ENCODE data around the gene NALCN. TPM values are rescaled to one million over a fixed set of nuclear protein-coding genes. Genes with fewer than 3 reads are reported as not detected.

The NALCN gene
- total RNA-seq, 1 donor from 2014 or later, result 0.83 TPM

DNA sequence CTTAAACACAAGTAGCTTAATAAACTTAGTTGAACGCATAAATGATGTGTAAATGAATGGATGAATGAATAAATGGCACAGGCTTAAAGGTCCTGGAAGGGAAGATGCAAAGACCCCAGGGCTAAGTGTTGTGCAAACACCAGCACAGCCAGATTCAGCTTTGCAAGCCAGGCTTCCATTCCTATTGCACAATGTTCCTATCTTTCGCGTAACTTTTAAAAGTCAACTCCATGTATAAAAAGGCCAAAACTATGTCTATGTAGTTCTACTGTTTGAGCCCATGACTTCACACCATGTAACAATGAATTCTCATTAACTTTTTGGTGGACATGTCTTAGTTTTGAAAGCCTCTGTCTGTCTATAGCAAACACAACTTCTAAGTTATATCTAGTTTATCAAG is 226.0 kb downstream of the NALCN start:
- H3K36me3 ChIP-seq, result no peaks in the 10 kb centered on the region
- H3K4me3 ChIP-seq, result no peak overlapping the region
- H3K27ac ChIP-seq, result no peak overlapping the region
- intact Hi-C loops (cut with DNase I), result no loop called here
- no peaks in the 10 kb centered on the region for H3K27me3 ChIP-seq (ENCODE audit: low read depth)
- no peaks in the 10 kb centered on the region for H3K4me1 ChIP-seq
- no peak for ATAC-seq
- no peaks in the 10 kb centered on the region for H3K9me3 ChIP-seq
- TF ChIP-seq, protein P1, sequence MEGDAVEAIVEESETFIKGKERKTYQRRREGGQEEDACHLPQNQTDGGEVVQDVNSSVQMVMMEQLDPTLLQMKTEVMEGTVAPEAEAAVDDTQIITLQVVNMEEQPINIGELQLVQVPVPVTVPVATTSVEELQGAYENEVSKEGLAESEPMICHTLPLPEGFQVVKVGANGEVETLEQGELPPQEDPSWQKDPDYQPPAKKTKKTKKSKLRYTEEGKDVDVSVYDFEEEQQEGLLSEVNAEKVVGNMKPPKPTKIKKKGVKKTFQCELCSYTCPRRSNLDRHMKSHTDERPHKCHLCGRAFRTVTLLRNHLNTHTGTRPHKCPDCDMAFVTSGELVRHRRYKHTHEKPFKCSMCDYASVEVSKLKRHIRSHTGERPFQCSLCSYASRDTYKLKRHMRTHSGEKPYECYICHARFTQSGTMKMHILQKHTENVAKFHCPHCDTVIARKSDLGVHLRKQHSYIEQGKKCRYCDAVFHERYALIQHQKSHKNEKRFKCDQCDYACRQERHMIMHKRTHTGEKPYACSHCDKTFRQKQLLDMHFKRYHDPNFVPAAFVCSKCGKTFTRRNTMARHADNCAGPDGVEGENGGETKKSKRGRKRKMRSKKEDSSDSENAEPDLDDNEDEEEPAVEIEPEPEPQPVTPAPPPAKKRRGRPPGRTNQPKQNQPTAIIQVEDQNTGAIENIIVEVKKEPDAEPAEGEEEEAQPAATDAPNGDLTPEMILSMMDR (IDR thresholded peaks at IDR 0.05), result no peak
- no peak for DNase-seq

DNA sequence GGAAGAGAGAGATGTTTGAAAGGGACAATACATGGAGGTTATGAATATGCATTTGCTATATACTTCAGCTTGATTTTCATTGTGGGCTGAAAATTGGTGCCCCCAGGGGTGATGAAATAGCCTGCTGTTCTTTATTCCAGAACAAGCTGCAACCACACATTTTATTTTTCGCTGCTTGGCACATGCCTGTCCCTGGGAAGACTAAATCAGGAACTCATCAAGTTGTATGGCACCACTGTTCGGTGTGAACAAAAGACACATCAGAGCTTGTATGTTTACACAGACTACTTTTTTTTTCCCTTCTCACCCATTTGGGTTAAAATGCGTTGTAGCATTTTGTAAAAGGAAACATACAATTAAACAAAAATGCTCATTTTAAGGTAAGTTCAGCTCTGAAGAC is 230.7 kb downstream of the NALCN start:
- H3K27me3 ChIP-seq (ENCODE audit: low read depth), result no peaks in the 10 kb centered on the region
- no peak for DNase-seq
- intact Hi-C loops (cut with DNase I), result no loop called here
- no peaks in the 10 kb centered on the region for H3K4me1 ChIP-seq
- no peak for ATAC-seq
- H3K9me3 ChIP-seq, result no peaks in the 10 kb centered on the region
- no peak overlapping the region for H3K27ac ChIP-seq
- no peaks in the 10 kb centered on the region for H3K36me3 ChIP-seq
- TF ChIP-seq, protein P1 (IDR thresholded peaks at IDR 0.05), result no peak
- H3K4me3 ChIP-seq, result no peak overlapping the region

DNA sequence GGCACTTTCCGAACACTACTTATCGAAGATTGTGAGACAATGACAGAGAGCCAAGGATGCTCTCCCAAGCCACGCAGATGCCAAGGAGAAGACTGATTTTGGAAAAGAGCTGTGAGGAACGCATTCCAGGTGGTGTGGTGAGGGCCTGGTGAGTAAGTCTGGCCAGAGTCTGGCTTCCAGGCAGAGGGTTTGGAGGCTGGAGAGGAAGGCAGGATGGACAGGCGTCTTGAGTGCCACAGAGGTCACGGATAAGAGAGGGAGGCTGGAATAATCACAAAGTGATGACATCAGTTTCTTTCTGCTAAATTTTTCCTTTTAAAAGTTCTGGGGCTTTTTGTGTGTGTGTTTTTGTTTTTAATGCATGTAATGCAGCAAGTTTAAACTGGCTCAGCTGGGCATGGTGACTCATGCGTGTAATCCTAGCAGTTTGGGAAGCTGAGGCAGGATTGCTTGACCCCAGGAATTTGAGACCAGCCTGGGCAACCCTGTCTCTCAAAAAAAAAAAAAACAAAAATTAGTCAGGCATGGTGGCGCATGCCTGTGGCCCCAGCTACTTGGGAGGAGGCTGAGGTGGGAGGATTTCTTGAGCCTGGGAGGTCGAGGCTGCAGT is 235.1 kb downstream of the NALCN start:
- Histone ChIP-seq H3K9me3 (no peaks in the 10 kb centered on the region), H3K36me3 (no peaks in the 10 kb centered on the region), H3K4me1 (no peaks in the 10 kb centered on the region), H3K27me3 (ENCODE audit: low read depth) (no peaks in the 10 kb centered on the region), H3K27ac (no peak overlapping the region), H3K4me3 (no peak overlapping the region)
- intact Hi-C loops (cut with DNase I), result no loop called here
- DNase-seq (no peak), ATAC-seq (no peak)
- TF ChIP-seq, protein P1 (IDR thresholded peaks at IDR 0.05), result no peak

DNA sequence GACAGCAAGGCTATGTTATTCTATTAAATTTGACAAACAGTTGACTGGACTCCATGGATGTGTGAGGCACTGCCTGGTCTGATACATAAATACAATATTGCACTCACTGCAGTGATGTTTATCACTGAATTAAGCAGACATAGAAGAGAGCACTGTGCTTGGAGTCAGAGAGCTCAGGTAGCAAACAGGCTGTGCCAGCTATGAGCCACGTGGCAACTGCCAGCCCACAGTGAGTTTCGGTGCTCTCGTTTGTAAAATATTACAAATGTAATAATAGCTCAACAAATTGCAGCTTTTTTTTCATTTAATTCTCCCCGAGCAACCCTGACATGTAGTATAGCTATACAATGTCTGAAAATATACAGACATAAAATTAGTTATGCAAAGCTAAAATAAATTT is 237.3 kb downstream of the NALCN start:
- intact Hi-C loops (cut with DNase I), result no loop called here

DNA sequence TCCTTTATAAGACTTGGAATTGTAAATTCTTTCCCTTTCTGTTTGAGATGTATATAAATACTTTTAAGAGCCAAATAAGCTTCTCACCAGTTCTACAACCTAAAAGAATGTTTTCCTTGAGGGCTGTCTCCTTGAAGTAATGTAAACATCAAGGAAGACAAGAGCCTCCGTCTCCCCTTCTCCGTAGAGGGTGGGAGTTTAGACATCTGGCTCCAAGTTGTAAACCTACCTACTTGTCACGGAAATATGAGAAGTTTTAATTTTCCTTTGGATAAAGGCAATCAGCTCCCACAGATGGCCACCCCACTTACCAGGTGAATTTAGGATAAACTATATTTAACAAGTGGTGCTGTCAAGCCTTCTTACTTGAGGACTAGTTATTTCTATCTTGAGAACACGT is 237.9 kb downstream of the NALCN start:
- H3K4me1 ChIP-seq, result no peaks in the 10 kb centered on the region
- DNase-seq (no peak), ATAC-seq (no peak)
- no peak overlapping the region for H3K4me3 ChIP-seq
- H3K36me3 ChIP-seq, result no peaks in the 10 kb centered on the region
- H3K27me3 ChIP-seq (ENCODE audit: low read depth), result no peaks in the 10 kb centered on the region
- intact Hi-C loops (cut with DNase I), result no loop called here
- no peak overlapping the region for H3K27ac ChIP-seq
- TF ChIP-seq, protein P1 (IDR thresholded peaks at IDR 0.05), result no peak
- no peaks in the 10 kb centered on the region for H3K9me3 ChIP-seq

More for the DNA sequence above, 237.3 kb downstream of the NALCN start:
- TF ChIP-seq, protein P1 (IDR thresholded peaks at IDR 0.05), result no peak
- no peaks in the 10 kb centered on the region for H3K36me3 ChIP-seq
- no peak overlapping the region for H3K27ac ChIP-seq
- no peak for DNase-seq
- no peaks in the 10 kb centered on the region for H3K4me1 ChIP-seq
- no peak overlapping the region for H3K4me3 ChIP-seq
- H3K9me3 ChIP-seq, result no peaks in the 10 kb centered on the region
- ATAC-seq, result no peak
- no peaks in the 10 kb centered on the region for H3K27me3 ChIP-seq (ENCODE audit: low read depth)
